SH-SY5Y (cell line): ENCODE results near the gene WDR81.

ENCODE experiments used
- GATA2 ChIP-seq: IDR thresholded peaks from 2 replicates; pipeline ENCODE4 v1.6.1; 2011; ENCODE audit warnings: mild to moderate bottlenecking, low read depth, low read length
- GATA3 ChIP-seq: IDR thresholded peaks from 2 replicates; pipeline ENCODE4 v1.6.1; 2011; ENCODE audit warnings: low read depth, mild to moderate bottlenecking, low read length, moderate library complexity

DNA sequence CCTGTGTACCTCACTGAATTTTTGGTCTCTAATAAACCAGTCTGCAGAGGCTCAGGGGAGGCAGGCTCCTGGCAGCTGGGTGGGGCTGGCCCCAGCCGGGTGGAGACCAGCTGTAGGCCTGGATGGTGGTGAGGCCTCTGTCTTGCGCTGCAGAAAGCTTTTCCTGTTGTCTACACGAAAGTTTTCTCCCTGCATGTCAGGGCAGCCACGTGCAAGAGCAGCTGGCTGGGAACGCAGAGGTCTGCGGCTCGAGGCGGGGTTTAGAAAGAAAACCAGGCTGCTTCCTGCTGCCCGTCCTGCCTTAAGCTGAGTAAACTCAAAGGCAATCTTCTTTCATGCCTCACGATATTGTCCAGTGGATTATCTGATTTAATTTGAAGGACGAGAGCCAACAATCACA lies 39.8 kb downstream of the WDR81 start:
- no peak for TF ChIP-seq GATA3
- TF ChIP-seq GATA2 = no peak
